IPS-18c (cell line): ENCODE results near the gene CNPPD1.
A peak's percentile ranks its signal among the peaks of the same experiment; 100 is the strongest.

Source experiments
- H3K4me3 ChIP-seq: 2 replicates; pipeline ENCODE4 v1.7.0; 2013; ENCODE audit warnings: low read depth, mild to moderate bottlenecking, low read length, moderate library complexity; ENCODE audit not compliant: insufficient read depth
- H3K9me3 ChIP-seq: one replicate; pipeline ENCODE4 v1.6.1; 2013; ENCODE audit warnings: mild to moderate bottlenecking, low read length, moderate library complexity; ENCODE audit not compliant: control insufficient read depth, insufficient read depth

Gene CNPPD1

GRCh38 chr2:219171231-219171651 lies 5.5 kb downstream of the CNPPD1 start:
- no peaks in the 10 kb centered on the region for H3K9me3 ChIP-seq
- H3K4me3 ChIP-seq: no peak overlapping the region

GRCh38 chr2:219169930-219170654 lies 6.6 kb downstream of the CNPPD1 start, which contains the start of gene SLC23A3:
Gene SLC23A3, minus strand, starts transcription at chr2:219170029. Its CDS starts 45 bp downstream, at chr2:219169984.
- Histone ChIP-seq H3K4me3 (no peak within 1 kb of the TSS), H3K9me3 (no peaks in the 10 kb centered on the region)

- no peaks in the 10 kb centered on the region for H3K9me3 ChIP-seq
- H3K4me3 ChIP-seq: no peak overlapping the region
Observed at GRCh38 chr2:219168932-219169331, 7.8 kb downstream of the CNPPD1 start.

GRCh38 chr2:219168526-219168925 lies 8.2 kb downstream of the CNPPD1 start:
- no peak overlapping the region for H3K4me3 ChIP-seq
- H3K9me3 ChIP-seq: no peaks in the 10 kb centered on the region

- peaks cover 1% of the 10 kb centered on the region for H3K9me3 ChIP-seq
- no peak overlapping the region for H3K4me3 ChIP-seq
Observed at GRCh38 chr2:219167997-219168396, 8.7 kb downstream of the CNPPD1 start.

GRCh38 chr2:219165058-219165911 lies 11.4 kb downstream of the CNPPD1 start:
- Histone ChIP-seq H3K4me3 (no peak overlapping the region), H3K9me3 (peaks cover 2% of the 10 kb centered on the region)

GRCh38 chr2:219163156-219163555 lies 13.6 kb downstream of the CNPPD1 start:
- Histone ChIP-seq H3K4me3 (no peak overlapping the region), H3K9me3 (peaks cover 2% of the 10 kb centered on the region)

- peak overlapping the region; percentile 99 for H3K4me3 ChIP-seq
Observed at GRCh38 chr2:219161097-219161496, 15.6 kb downstream of the CNPPD1 start.

GRCh38 chr2:219160186-219161017 lies 16.3 kb downstream of the CNPPD1 start, which contains the start of gene NHEJ1:
Gene NHEJ1, minus strand, starts transcription at chr2:219160815. Its CDS starts 2,453 bp downstream, at chr2:219158362.
- Histone ChIP-seq H3K9me3 (peaks cover 2% of the 10 kb centered on the region), H3K4me3 (peak within 1 kb of the TSS; percentile 99)

More at GRCh38 chr2:219161097-219161496, 15.6 kb downstream of the CNPPD1 start:
- peaks cover 2% of the 10 kb centered on the region for H3K9me3 ChIP-seq

GRCh38 chr2:219159771-219160185 lies 16.9 kb downstream of the CNPPD1 start:
- Histone ChIP-seq H3K9me3 (peaks cover 2% of the 10 kb centered on the region), H3K4me3 (peak overlapping the region; percentile 99)

- Histone ChIP-seq H3K4me3 (no peak overlapping the region), H3K9me3 (peaks cover 2% of the 10 kb centered on the region)
Observed at GRCh38 chr2:219158586-219158985, 18.1 kb downstream of the CNPPD1 start.

GRCh38 chr2:219158025-219158424 lies 18.7 kb downstream of the CNPPD1 start:
- Histone ChIP-seq H3K9me3 (peaks cover under 1% of the 10 kb centered on the region), H3K4me3 (no peak overlapping the region)

GRCh38 chr2:219157396-219157795 lies 19.3 kb downstream of the CNPPD1 start:
- no peak overlapping the region for H3K4me3 ChIP-seq
- H3K9me3 ChIP-seq: no peaks in the 10 kb centered on the region

- Histone ChIP-seq H3K9me3 (no peaks in the 10 kb centered on the region), H3K4me3 (no peak overlapping the region)
Observed at GRCh38 chr2:219155054-219155644, 21.6 kb downstream of the CNPPD1 start.

GRCh38 chr2:219149667-219150066 lies 27.1 kb downstream of the CNPPD1 start:
- Histone ChIP-seq H3K9me3 (no peaks in the 10 kb centered on the region), H3K4me3 (no peak overlapping the region)

- Histone ChIP-seq H3K9me3 (no peaks in the 10 kb centered on the region), H3K4me3 (no peak overlapping the region)
Observed at GRCh38 chr2:219142329-219142728, 34.4 kb downstream of the CNPPD1 start.

GRCh38 chr2:219140722-219141121 lies 36.0 kb downstream of the CNPPD1 start:
- Histone ChIP-seq H3K4me3 (no peak overlapping the region), H3K9me3 (no peaks in the 10 kb centered on the region)
